Osteoblast (primary cell): ENCODE measurements around the gene EXOC3. TPM values are rescaled to one million over a fixed set of nuclear protein-coding genes. Genes with fewer than 3 reads are reported as not detected.

Source experiments
- DNase-seq: peaks from one replicate; pipeline ENCODE4 v3.0.0; 2011; ENCODE audit warnings: low spot score, mixed read lengths; ENCODE audit not compliant: insufficient read length; ENCODE audit errors: missing footprints
- H2AFZ ChIP-seq: 2 replicates; pipeline ENCODE4 v1.6.0; 2011; ENCODE audit warnings: mild to moderate bottlenecking, low read length
- H3K27ac ChIP-seq: 2 replicates; pipeline ENCODE4 v1.5.1; 2011; ENCODE audit warnings: mild to moderate bottlenecking, low read depth, low read length, moderate library complexity
- H3K27me3 ChIP-seq: 2 replicates; pipeline ENCODE4 v1.6.0; 2012; ENCODE audit warnings: mild to moderate bottlenecking, control low read depth, inconsistent platforms, low read length, moderate library complexity; ENCODE audit not compliant: insufficient read depth
- H3K36me3 ChIP-seq: 2 replicates; pipeline ENCODE4 v1.5.1; 2011; ENCODE audit warnings: mild to moderate bottlenecking, low read length, control low read depth, moderate library complexity; ENCODE audit not compliant: insufficient read depth
- H3K4me1 ChIP-seq: 2 replicates; pipeline ENCODE4 v1.5.1; 2011; ENCODE audit warnings: mild to moderate bottlenecking, low read length, control low read depth, moderate library complexity; ENCODE audit not compliant: insufficient read depth
- H3K4me2 ChIP-seq: 2 replicates; pipeline ENCODE4 v1.6.0; 2011; ENCODE audit warnings: mild to moderate bottlenecking, low read length; ENCODE audit not compliant: insufficient read depth
- H3K4me3 ChIP-seq: fragments of 200-600 bp; sonication (generic); 3 replicates; pipeline ENCODE4 v1.5.1; 2012; ENCODE audit warnings: mild to moderate bottlenecking, low read length, inconsistent platforms; ENCODE audit not compliant: insufficient read depth
- H3K79me2 ChIP-seq: 2 replicates; pipeline ENCODE4 v1.6.0; 2012; ENCODE audit warnings: mild to moderate bottlenecking, low read length, control low read depth, inconsistent platforms; ENCODE audit not compliant: insufficient read depth
- H3K9me3 ChIP-seq: 2 replicates; pipeline ENCODE4 v1.5.1; 2011; ENCODE audit warnings: low read depth, low read length, control low read depth
- H4K20me1 ChIP-seq: 2 replicates; pipeline ENCODE4 v1.6.0; 2012; ENCODE audit warnings: mild to moderate bottlenecking, low read length, control low read depth; ENCODE audit not compliant: insufficient read depth
- total RNA-seq: library from RNA; depleted of rRNA; stranded (reverse); fragments of >200 nt; gene quantifications from 2 replicates; pipeline ENCODE4 v1.2.3, GENCODE V29; 2012
- TF ChIP-seq, protein P1 (sequence below): IDR thresholded peaks from 2 replicates; pipeline ENCODE4 v1.5.1; 2011; ENCODE audit warnings: mild to moderate bottlenecking, low read depth, low read length, moderate library complexity; ENCODE audit errors: extremely low read depth

The EXOC3 gene
- total RNA-seq, 1 donor, result 49.2 TPM

DNA sequence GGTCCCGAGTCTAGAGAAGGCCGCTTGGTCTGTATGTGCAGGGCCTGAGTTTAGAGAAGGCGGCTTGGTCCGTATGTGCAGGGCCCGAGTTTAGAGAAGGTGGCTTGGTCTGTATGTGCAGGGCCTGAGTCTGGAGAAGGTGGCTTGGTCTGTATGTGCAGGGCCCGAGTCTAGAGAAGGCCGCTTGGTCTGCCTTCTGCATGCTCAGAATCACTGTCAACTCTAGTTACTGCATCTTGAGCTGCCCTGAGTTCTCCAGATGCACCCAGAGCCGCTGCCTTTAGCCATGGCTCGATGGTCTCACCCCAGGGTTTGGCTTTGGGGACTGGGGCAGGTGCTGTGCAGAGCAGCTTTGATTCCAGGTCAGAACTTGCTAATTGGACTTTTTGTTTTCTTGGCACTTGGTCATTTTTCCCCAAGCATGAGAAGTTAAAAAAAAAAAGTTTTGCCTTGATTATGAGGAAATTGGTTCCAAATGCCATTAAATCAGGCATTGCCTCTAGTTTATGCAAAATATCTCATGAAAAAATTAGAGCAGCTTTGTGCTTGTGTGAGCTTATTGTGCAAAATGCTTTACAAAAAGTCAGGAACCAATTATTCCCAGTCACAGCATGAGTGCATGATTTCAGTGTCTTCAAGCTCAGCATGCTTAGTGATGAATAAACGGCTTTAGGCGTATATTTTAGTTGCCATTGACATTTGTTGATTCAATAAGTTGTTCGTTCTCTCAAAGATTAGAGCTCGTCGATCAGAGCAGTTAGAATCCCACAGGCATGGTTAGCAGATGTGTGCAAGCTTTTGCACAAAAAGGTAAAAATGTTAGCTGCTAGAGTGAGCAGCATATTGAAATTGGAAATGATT is 25.4 kb upstream of the EXOC3 start:
- no peak overlapping the region for H3K4me2 ChIP-seq
- H3K27me3 ChIP-seq, result no peaks in the 10 kb centered on the region
- peaks cover 70% of the 10 kb centered on the region for H3K36me3 ChIP-seq
- DNase-seq, result peak; percentile 37
- no peak overlapping the region for H3K4me3 ChIP-seq
- no peaks in the 10 kb centered on the region for H3K9me3 ChIP-seq
- no peaks in the 10 kb centered on the region for H4K20me1 ChIP-seq
- no peak overlapping the region for H3K27ac ChIP-seq
- H3K79me2 ChIP-seq, result peaks cover 21% of the 10 kb centered on the region
- TF ChIP-seq, protein P1, sequence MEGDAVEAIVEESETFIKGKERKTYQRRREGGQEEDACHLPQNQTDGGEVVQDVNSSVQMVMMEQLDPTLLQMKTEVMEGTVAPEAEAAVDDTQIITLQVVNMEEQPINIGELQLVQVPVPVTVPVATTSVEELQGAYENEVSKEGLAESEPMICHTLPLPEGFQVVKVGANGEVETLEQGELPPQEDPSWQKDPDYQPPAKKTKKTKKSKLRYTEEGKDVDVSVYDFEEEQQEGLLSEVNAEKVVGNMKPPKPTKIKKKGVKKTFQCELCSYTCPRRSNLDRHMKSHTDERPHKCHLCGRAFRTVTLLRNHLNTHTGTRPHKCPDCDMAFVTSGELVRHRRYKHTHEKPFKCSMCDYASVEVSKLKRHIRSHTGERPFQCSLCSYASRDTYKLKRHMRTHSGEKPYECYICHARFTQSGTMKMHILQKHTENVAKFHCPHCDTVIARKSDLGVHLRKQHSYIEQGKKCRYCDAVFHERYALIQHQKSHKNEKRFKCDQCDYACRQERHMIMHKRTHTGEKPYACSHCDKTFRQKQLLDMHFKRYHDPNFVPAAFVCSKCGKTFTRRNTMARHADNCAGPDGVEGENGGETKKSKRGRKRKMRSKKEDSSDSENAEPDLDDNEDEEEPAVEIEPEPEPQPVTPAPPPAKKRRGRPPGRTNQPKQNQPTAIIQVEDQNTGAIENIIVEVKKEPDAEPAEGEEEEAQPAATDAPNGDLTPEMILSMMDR, result no peak
- no peak overlapping the region for H2AFZ ChIP-seq
- peaks cover 8% of the 10 kb centered on the region for H3K4me1 ChIP-seq

DNA sequence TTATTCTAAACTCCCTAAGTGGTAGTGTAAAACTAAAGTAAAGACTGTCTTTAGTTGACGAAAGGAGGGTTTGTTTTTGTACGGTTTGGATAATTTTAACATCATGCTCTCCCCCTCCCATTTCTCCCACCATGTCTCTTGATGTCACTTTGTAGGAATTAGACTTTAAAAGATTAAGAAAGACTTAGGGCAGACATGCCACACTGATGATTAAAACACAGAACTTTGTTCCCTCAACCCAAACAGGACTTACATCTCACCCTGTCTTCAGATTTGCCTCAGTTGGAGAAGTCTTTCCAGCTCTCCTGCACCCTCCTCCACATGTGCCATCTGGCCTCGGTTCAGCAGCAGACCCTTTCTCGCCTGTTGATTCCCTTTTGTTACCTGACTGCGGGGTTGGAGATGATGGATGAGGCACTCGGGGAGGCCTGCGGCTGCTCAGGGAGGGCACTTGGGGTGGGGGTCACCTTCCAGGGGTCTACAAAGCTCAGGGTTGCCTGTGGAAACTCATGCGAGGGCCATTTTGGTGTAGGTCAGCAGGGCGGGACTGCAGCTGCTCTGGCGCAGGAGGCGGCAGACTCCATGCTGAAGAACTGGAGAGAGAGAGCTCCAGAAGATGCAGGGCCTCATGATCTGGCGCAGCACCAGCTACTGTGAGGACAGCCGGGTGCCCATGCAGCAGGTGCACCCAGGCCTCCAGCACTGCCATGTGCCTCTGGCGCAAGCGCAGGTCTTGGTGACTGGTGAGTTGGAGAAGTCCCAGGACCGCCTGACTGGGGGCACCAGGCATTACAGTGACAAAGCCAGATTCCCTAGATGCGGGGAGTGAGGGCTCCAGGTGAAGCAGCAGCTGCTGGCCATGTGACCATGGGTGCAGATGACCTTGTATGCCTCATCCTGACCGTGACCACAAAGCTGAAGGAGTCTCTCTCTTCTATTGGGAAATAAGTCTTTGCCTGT is 24.5 kb upstream of the EXOC3 start:
- peak; percentile 76 for DNase-seq
- H2AFZ ChIP-seq, result no peak overlapping the region
- TF ChIP-seq, protein P1, result no peak
- H3K79me2 ChIP-seq, result peaks cover 17% of the 10 kb centered on the region
- H3K27me3 ChIP-seq, result no peaks in the 10 kb centered on the region
- no peak overlapping the region for H3K4me2 ChIP-seq
- H3K4me1 ChIP-seq, result peaks cover 8% of the 10 kb centered on the region
- H3K36me3 ChIP-seq, result peaks cover 72% of the 10 kb centered on the region
- H4K20me1 ChIP-seq, result no peaks in the 10 kb centered on the region
- H3K9me3 ChIP-seq, result no peaks in the 10 kb centered on the region
- H3K27ac ChIP-seq, result peak overlapping the region; percentile 30
- H3K4me3 ChIP-seq, result no peak overlapping the region

DNA sequence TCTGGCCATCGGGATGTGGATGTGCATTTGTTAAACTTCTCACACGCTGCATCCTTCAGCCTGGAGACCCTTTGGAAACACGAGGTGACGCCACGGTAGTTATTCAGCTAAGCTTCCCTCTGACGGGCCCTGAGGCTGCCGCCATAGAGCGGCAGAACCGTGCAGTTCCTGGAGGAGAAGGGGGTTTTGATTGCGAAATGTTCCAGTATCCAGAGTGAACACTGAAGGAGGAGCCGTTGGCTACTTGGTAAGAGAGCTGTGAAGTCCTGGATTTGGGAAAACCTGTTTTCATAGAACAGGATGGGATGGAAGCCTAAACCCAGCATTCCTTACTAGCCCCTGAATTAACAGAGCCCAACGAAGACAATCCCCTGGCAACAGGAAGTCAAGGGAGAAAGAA is 23.0 kb upstream of the EXOC3 start:
- Histone ChIP-seq H3K79me2 (peaks cover 11% of the 10 kb centered on the region), H3K9me3 (no peaks in the 10 kb centered on the region), H3K4me1 (peaks cover 15% of the 10 kb centered on the region), H3K36me3 (peaks cover 61% of the 10 kb centered on the region), H2AFZ (no peak overlapping the region), H3K4me2 (no peak overlapping the region), H4K20me1 (no peaks in the 10 kb centered on the region), H3K27me3 (no peaks in the 10 kb centered on the region), H3K27ac (no peak overlapping the region), H3K4me3 (no peak overlapping the region)
- TF ChIP-seq, protein P1, result no peak
- DNase-seq, result peak; percentile 63
